ENCODE data around the gene GMEB2.
"Not testable (repeated sequence)": the region's sequence is repeated elsewhere in the genome, so short reads cannot be mapped to it uniquely, and the experiment has no call there.

DNA sequence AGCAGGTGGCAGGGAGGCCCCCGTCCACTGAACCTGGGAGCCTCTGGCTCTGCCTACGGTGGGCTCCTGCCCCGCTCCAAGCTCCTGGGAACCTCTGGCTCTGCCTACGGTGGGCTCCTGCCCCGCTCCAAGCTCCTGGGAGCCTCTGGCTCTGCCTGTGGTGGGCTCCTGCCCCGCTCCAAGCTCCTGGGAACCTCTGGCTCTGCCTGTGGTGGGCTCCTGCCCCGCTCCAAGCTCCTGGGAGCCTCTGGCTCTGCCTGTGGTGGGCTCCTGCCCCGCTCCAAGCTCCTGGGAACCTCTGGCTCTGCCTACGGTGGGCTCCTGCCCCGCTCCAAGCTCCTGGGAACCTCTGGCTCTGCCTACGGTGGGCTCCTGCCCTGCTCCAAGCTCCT, 55.8 kb downstream of the GMEB2 start:
- TF ChIP-seq, protein P1, sequence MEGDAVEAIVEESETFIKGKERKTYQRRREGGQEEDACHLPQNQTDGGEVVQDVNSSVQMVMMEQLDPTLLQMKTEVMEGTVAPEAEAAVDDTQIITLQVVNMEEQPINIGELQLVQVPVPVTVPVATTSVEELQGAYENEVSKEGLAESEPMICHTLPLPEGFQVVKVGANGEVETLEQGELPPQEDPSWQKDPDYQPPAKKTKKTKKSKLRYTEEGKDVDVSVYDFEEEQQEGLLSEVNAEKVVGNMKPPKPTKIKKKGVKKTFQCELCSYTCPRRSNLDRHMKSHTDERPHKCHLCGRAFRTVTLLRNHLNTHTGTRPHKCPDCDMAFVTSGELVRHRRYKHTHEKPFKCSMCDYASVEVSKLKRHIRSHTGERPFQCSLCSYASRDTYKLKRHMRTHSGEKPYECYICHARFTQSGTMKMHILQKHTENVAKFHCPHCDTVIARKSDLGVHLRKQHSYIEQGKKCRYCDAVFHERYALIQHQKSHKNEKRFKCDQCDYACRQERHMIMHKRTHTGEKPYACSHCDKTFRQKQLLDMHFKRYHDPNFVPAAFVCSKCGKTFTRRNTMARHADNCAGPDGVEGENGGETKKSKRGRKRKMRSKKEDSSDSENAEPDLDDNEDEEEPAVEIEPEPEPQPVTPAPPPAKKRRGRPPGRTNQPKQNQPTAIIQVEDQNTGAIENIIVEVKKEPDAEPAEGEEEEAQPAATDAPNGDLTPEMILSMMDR (IDR thresholded peaks at IDR 0.05): not testable (repeated sequence)
- TF ChIP-seq POLR2A (IDR thresholded peaks at IDR 0.05): not testable (repeated sequence)
